Kasumi-1 (cell line): Measurements from ENCODE around the gene RBM38.

Source experiments
- DNase-seq, 2 experiments: peaks; one replicate each; lab custom pipeline; 2025; lab: John Stamatoyannopoulos, UW

The RBM38 gene

GRCh38 chr20:57391439-57392301 is 474 bp downstream of the RBM38 start:
- DNase-seq: peak; percentile 3 to 16

GRCh38 chr20:57392512-57393271 is 1.5 kb downstream of the RBM38 start:
- peak; percentile 12 to 26 for DNase-seq

- no peak for DNase-seq
Measured at GRCh38 chr20:57393321-57394120, 2.3 kb downstream of the RBM38 start.

GRCh38 chr20:57394121-57395082 is 3.2 kb downstream of the RBM38 start:
- no peak for DNase-seq

- DNase-seq: no peak
Measured at GRCh38 chr20:57395111-57395966, 4.1 kb downstream of the RBM38 start.

GRCh38 chr20:57396212-57396983 is 5.2 kb downstream of the RBM38 start:
- DNase-seq: no peak

- no peak for DNase-seq
Measured at GRCh38 chr20:57396984-57397692, 5.9 kb downstream of the RBM38 start.

GRCh38 chr20:57397693-57398108 is 6.5 kb downstream of the RBM38 start:
- DNase-seq: peak in 1 of 2 experiments; percentile 22

- DNase-seq: peak; percentile 22 to 27
Measured at GRCh38 chr20:57398231-57398821, 7.1 kb downstream of the RBM38 start.

GRCh38 chr20:57398901-57399535 is 7.8 kb downstream of the RBM38 start:
- DNase-seq: no peak

GRCh38 chr20:57399587-57400155 is 8.5 kb downstream of the RBM38 start:
- DNase-seq: no peak

GRCh38 chr20:57400231-57400701 is 9.1 kb downstream of the RBM38 start:
- DNase-seq: no peak

GRCh38 chr20:57400821-57401564 is 9.8 kb downstream of the RBM38 start:
- no peak for DNase-seq

GRCh38 chr20:57401565-57401918 is 10.3 kb downstream of the RBM38 start:
- no peak for DNase-seq

- no peak for DNase-seq
Measured at GRCh38 chr20:57402206-57403125, 11.3 kb downstream of the RBM38 start.

GRCh38 chr20:57403216-57403615 is 12.0 kb downstream of the RBM38 start:
- DNase-seq: no peak
